ENCODE data around the gene NRGN.

NRGN gene

GRCh38 chr11:124712392-124712791 is 27.4 kb upstream of the NRGN start:
- Histone ChIP-seq H3K4me3 (no peak overlapping the region), H3K36me3 (peaks cover 0 to 7% (median 0%) of the 10 kb centered on the region in 3 donors), H3K9me3 (peaks cover 0 to 4% (median 0%) of the 10 kb centered on the region in 3 donors), H3K27me3 (no peaks in the 10 kb centered on the region), H3K4me1 (peaks cover 0 to 5% (median 0%) of the 10 kb centered on the region in 4 donors), H3K27ac (no peak overlapping the region)
- TF ChIP-seq CTCF (IDR thresholded peaks at IDR 0.05): no peak
- intact Hi-C loops (cut with DNase I; ENCODE audit: low total_unique reads): no loop called here
- DNase-seq: no peak

- Histone ChIP-seq H3K9me3 (no peaks in the 10 kb centered on the region), H3K4me1 (peaks cover 0 to 17% (median 11%) of the 10 kb centered on the region in 4 donors), H3K36me3 (no peaks in the 10 kb centered on the region), H3K27ac (peak overlapping the region; percentile 74 to 81), H3K27me3 (no peaks in the 10 kb centered on the region), H3K4me3 (no peak overlapping the region)
- DNase-seq: no peak
- no peak for TF ChIP-seq CTCF (IDR thresholded peaks at IDR 0.05)
- intact Hi-C loops (cut with DNase I; ENCODE audit: low total_unique reads): no loop called here
Observed at GRCh38 chr11:124716591-124716990, 23.2 kb upstream of the NRGN start.

GRCh38 chr11:124717421-124717785 is 22.3 kb upstream of the NRGN start:
- no peaks in the 10 kb centered on the region for H3K9me3 ChIP-seq
- no peaks in the 10 kb centered on the region for H3K27me3 ChIP-seq
- H3K4me3 ChIP-seq: peak overlapping the region; percentile 47 to 62
- peaks cover 0 to 23% (median 11%) of the 10 kb centered on the region in 4 donors for H3K4me1 ChIP-seq
- intact Hi-C loops (cut with DNase I; ENCODE audit: low total_unique reads): no loop called here
- H3K27ac ChIP-seq: peak overlapping the region; percentile 74 to 81
- TF ChIP-seq CTCF (IDR thresholded peaks at IDR 0.05): no peak
- no peak for DNase-seq
- H3K36me3 ChIP-seq: no peaks in the 10 kb centered on the region

GRCh38 chr11:124717786-124718651 is 21.7 kb upstream of the NRGN start:
- Histone ChIP-seq H3K36me3 (no peaks in the 10 kb centered on the region), H3K9me3 (no peaks in the 10 kb centered on the region), H3K27me3 (no peaks in the 10 kb centered on the region), H3K27ac (peak overlapping the region; percentile 74 to 81), H3K4me1 (peaks cover 0 to 24% (median 11%) of the 10 kb centered on the region in 4 donors), H3K4me3 (peak overlapping the region; percentile 47 to 62)
- intact Hi-C loops (cut with DNase I; ENCODE audit: low total_unique reads): no loop called here
- no peak for TF ChIP-seq CTCF (IDR thresholded peaks at IDR 0.05)
- peak in 1 of 2 donors; percentile 77 for DNase-seq

- Histone ChIP-seq H3K4me3 (peak overlapping the region in 1 of 2 donors; percentile 62), H3K27ac (peak overlapping the region in 1 of 2 donors; percentile 74), H3K36me3 (no peaks in the 10 kb centered on the region), H3K27me3 (no peaks in the 10 kb centered on the region), H3K4me1 (peaks cover 0 to 24% (median 11%) of the 10 kb centered on the region in 4 donors), H3K9me3 (no peaks in the 10 kb centered on the region)
- intact Hi-C loops (cut with DNase I; ENCODE audit: low total_unique reads): no loop called here
- no peak for TF ChIP-seq CTCF (IDR thresholded peaks at IDR 0.05)
- DNase-seq: no peak
Observed at GRCh38 chr11:124718801-124719200, 20.9 kb upstream of the NRGN start.

Data from tibial artery (tissue), 4 donors.